Skeletal muscle satellite cell (primary cell): Measurements from ENCODE around the gene XIRP2.

Experiments used
- H3K27me3 ChIP-seq: 2 replicates; pipeline ENCODE4 v1.7.0; 2013; ENCODE audit warnings: low read length; ENCODE audit not compliant: control insufficient read depth, insufficient read depth
- H3K36me3 ChIP-seq: 2 replicates; pipeline ENCODE4 v1.7.0; 2013; ENCODE audit warnings: mild to moderate bottlenecking, control low read depth, low read length; ENCODE audit not compliant: insufficient read depth
- H3K4me1 ChIP-seq: 2 replicates; pipeline ENCODE4 v1.7.0; 2013; ENCODE audit warnings: low read length; ENCODE audit not compliant: control insufficient read depth, insufficient read depth
- H3K4me2 ChIP-seq: 2 replicates; pipeline ENCODE4 v1.7.0; 2013; ENCODE audit warnings: mild to moderate bottlenecking, low read length
- H3K4me3 ChIP-seq: 2 replicates; pipeline ENCODE4 v1.7.0; 2013; ENCODE audit warnings: low read length
- H3K9ac ChIP-seq: 2 replicates; pipeline ENCODE4 v1.7.0; 2013; ENCODE audit warnings: mild to moderate bottlenecking, low read depth, low read length, moderate library complexity
- H3K9me3 ChIP-seq: replicated peaks from 2 replicates; pipeline ENCODE4 v1.7.0; 2013; ENCODE audit warnings: mild to moderate bottlenecking, control low read depth, low read length

The XIRP2 gene

DNA sequence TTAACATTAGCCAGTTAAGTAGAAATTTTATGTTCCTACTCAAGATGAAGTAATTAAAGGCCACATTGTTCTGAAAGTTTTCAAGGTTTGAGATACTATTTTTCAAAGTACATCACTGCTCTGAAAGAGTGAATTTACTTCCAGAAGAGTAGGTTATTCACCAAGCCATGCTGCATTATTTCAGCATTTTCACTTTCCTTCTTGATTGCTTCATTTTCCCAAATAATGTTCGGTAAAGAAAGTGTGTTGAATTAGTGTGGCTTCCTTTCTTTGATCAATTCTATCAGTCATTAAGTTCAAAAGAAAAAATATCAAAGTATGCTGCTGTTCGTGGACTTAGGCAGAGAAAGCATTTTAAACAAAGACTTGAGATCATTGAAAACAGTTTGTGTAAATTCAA, 310.3 kb downstream of the XIRP2 start:
- Histone ChIP-seq H3K9ac (no peak overlapping the region), H3K4me2 (no peak overlapping the region), H3K36me3 (no peaks in the 10 kb centered on the region), H3K27me3 (no peaks in the 10 kb centered on the region), H3K4me1 (peaks cover 11% of the 10 kb centered on the region), H3K9me3 (no peaks in the 10 kb centered on the region), H3K4me3 (no peak overlapping the region)

DNA sequence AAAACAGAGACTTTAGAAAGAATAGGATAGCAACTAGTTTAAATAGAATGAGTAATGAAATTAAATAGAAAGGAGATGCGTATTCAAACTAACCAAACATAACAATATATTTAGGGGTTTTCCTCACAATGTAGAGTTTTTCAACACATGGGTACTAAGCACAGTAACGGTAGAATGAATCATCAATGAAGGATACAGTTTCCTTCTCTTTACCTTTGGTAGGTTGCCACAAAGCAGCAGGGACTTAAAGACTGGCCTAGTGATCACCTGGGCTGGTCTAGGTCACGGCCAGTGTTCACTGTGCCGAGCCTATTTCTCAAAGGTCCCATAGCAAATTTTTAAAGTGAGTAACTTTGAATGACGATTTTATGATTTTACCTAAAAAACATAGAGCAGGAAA, 311.7 kb downstream of the XIRP2 start:
- no peak overlapping the region for H3K9ac ChIP-seq
- no peak overlapping the region for H3K4me2 ChIP-seq
- peaks cover 11% of the 10 kb centered on the region for H3K4me1 ChIP-seq
- no peaks in the 10 kb centered on the region for H3K36me3 ChIP-seq
- no peak overlapping the region for H3K4me3 ChIP-seq
- no peaks in the 10 kb centered on the region for H3K9me3 ChIP-seq
- no peaks in the 10 kb centered on the region for H3K27me3 ChIP-seq

DNA sequence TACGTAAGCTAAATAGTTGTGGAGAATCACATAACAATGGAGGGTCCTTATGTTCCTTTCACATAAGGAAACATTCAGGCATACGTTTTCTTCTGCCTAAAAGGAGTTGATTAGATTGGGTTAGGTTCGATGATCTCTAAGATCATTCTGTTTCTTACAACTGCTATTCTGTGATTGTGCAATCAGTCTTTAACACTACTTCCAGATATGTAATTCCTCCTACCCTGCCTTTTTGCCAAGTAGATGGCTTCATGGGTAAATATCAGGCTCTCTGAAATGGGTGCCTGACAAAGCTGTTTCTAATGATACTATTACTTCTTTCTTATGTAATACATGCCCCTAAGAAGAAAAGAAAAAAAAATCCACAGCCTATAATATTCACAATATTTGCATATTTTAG, 321.5 kb downstream of the XIRP2 start:
- no peak overlapping the region for H3K4me3 ChIP-seq
- no peaks in the 10 kb centered on the region for H3K27me3 ChIP-seq
- H3K9ac ChIP-seq, result no peak overlapping the region
- H3K36me3 ChIP-seq, result no peaks in the 10 kb centered on the region
- H3K4me1 ChIP-seq, result no peaks in the 10 kb centered on the region
- no peaks in the 10 kb centered on the region for H3K9me3 ChIP-seq
- H3K4me2 ChIP-seq, result no peak overlapping the region

DNA sequence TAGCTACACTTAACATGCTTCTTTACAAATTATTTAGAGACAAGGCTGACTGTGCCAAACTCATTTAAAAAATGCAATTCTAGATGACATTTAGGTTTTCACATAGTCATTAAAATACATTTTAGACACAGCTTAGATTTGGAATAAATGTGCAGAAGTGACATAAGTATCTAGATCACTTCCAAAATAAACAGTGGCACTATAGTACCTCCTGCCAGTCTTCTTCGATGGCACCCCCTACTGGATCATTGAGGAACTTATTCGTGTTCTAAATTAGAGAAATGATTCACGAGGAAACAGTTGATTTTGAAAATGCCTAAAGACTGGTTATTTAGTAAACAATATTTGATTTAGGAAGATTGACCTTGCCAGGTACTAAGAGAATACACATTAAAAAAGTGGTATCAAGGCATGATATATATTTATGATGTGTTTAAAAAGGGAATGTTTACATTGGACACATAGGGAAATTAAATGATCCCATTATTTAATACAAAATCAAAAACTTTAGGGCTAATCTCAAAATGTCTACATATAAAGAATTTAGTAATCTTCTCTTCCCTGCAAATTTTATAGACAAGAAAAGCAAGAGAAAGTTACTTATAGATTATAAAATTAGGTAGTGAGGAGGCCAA, 323.9 kb downstream of the XIRP2 start:
- no peaks in the 10 kb centered on the region for H3K4me1 ChIP-seq
- no peaks in the 10 kb centered on the region for H3K36me3 ChIP-seq
- no peak overlapping the region for H3K4me2 ChIP-seq
- no peak overlapping the region for H3K9ac ChIP-seq
- H3K27me3 ChIP-seq, result no peaks in the 10 kb centered on the region
- no peak overlapping the region for H3K4me3 ChIP-seq
- H3K9me3 ChIP-seq, result no peaks in the 10 kb centered on the region

DNA sequence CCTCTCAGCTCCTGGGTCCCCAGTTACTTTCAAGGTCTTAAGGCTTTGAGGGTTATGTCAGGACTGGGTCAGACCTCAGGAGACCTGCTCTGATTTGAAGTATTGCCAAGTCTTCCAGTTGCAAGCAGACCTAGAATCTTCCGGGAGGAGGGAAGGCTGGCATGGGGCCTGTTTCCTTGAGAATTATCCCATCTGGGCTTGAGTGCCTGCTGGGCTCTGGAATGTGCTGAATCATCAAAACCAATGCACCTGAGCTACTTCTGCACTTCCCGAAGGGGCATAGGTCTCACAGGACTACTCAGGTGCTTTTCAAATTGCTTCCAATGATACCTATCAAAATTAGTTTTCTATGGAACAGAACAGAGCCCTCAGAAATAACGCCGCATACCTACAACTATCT, 327.3 kb downstream of the XIRP2 start:
- Histone ChIP-seq H3K9ac (no peak overlapping the region), H3K4me3 (no peak overlapping the region), H3K4me1 (no peaks in the 10 kb centered on the region), H3K9me3 (no peaks in the 10 kb centered on the region), H3K4me2 (no peak overlapping the region), H3K27me3 (no peaks in the 10 kb centered on the region), H3K36me3 (no peaks in the 10 kb centered on the region)

DNA sequence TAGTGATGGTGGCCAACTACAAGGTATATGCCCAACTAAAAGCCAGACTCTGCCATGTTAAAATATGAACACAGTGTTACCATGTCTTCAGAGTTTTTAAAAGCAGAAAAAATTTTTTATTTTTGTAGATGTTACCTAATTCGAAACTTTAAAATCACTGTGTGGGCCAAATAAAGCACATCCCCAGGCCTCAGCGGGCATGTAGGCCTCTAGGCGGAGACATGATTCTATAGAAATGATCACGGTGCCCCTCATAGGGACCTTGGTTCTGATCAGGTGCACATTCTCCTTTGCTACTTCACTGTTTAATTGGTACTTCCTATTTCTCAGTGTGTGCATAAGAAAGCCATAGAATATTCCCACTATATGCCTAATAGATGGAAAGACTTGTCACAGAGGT, 349.2 kb downstream of the XIRP2 start:
- H3K4me2 ChIP-seq, result no peak overlapping the region
- H3K36me3 ChIP-seq, result no peaks in the 10 kb centered on the region
- no peaks in the 10 kb centered on the region for H3K27me3 ChIP-seq
- H3K4me1 ChIP-seq, result no peaks in the 10 kb centered on the region
- H3K4me3 ChIP-seq, result no peak overlapping the region
- no peaks in the 10 kb centered on the region for H3K9me3 ChIP-seq
- H3K9ac ChIP-seq, result no peak overlapping the region

DNA sequence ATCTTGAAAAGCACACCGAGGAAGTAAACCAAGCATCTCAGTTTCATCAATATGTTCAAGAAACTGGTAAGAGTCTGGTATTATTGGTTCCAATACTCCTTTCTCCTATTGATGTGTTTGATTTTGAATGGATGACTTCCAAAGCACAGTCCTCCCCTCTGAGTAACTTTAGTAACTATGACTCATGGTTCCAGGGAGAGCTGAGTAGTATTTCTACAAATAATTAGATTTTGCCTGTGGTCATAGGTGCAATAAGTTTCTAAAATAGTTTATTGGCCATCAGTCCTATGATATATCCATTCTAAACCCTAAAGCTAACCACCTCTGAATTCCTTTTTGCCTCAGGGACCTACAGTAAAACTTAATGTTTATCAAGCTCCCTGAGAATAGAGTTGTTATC, 352.4 kb downstream of the XIRP2 start:
- H3K36me3 ChIP-seq, result no peaks in the 10 kb centered on the region
- H3K4me3 ChIP-seq, result no peak overlapping the region
- no peaks in the 10 kb centered on the region for H3K27me3 ChIP-seq
- no peaks in the 10 kb centered on the region for H3K9me3 ChIP-seq
- no peak overlapping the region for H3K9ac ChIP-seq
- H3K4me1 ChIP-seq, result no peaks in the 10 kb centered on the region
- H3K4me2 ChIP-seq, result no peak overlapping the region

DNA sequence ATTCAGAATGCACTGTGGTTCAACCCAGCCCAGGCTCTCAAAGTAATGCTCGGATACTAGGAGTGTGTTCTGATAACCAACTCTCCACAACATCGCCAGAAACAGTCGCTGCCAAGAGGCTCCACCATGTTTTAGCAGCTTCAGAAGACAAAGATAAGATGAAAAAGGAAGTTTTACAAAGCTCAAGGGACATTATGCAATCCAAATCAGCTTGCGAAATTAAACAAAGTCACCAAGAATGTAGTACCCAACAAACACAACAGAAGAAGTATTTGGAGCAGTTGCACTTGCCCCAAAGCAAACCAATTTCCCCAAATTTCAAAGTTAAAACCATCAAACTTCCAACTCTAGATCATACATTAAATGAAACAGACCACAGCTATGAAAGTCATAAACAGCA, 360.9 kb downstream of the XIRP2 start:
- H3K9ac ChIP-seq, result no peak overlapping the region
- peaks cover 6% of the 10 kb centered on the region for H3K27me3 ChIP-seq
- no peaks in the 10 kb centered on the region for H3K9me3 ChIP-seq
- peaks cover 8% of the 10 kb centered on the region for H3K4me1 ChIP-seq
- no peak overlapping the region for H3K4me3 ChIP-seq
- no peaks in the 10 kb centered on the region for H3K36me3 ChIP-seq
- no peak overlapping the region for H3K4me2 ChIP-seq

DNA sequence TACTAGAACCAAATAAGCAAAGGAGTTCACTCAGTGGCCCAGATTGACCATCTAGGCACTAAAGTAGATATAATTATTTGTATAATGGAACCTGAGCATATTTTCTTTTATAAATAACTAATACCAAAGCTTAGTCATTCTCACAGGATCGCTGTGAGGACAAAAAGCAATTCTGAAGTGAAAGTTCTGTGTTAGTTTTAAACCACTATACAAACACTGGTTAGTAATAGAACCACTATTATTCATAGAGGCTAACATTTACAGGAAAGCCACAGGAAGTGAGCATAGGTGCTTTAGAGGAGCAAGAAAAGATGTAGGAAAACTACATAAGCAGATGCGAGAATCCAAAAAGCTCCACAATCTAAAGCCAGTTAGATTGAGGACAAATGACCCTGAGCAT, 364.7 kb downstream of the XIRP2 start:
- no peak overlapping the region for H3K4me3 ChIP-seq

DNA sequence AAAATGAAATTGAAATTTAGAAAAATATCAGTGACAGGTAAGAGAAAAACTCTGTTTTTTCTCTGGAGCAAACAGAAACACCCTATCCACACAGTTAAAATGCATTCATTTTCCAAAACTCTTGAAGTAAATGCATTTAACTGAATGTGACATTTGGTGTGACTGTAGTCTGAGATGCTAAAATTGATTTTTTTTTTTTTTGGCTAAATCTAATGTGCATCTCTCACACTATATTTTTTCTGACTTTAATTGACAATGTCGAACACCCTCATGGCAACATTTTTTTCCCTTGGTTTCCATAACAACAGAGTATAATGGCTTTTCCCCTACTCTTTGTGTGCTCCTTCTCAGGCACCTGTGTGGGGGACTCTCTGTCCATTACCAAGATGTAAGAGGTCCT, 366.4 kb downstream of the XIRP2 start:
- Histone ChIP-seq H3K9ac (no peak overlapping the region), H3K36me3 (no peaks in the 10 kb centered on the region), H3K4me2 (no peak overlapping the region), H3K27me3 (no peaks in the 10 kb centered on the region), H3K4me3 (no peak overlapping the region), H3K9me3 (no peaks in the 10 kb centered on the region), H3K4me1 (peaks cover 8% of the 10 kb centered on the region)

More for the DNA sequence above, 364.7 kb downstream of the XIRP2 start:
- no peaks in the 10 kb centered on the region for H3K27me3 ChIP-seq
- H3K4me1 ChIP-seq, result peaks cover 8% of the 10 kb centered on the region
- H3K9me3 ChIP-seq, result no peaks in the 10 kb centered on the region
- H3K9ac ChIP-seq, result no peak overlapping the region
- no peaks in the 10 kb centered on the region for H3K36me3 ChIP-seq
- H3K4me2 ChIP-seq, result no peak overlapping the region

DNA sequence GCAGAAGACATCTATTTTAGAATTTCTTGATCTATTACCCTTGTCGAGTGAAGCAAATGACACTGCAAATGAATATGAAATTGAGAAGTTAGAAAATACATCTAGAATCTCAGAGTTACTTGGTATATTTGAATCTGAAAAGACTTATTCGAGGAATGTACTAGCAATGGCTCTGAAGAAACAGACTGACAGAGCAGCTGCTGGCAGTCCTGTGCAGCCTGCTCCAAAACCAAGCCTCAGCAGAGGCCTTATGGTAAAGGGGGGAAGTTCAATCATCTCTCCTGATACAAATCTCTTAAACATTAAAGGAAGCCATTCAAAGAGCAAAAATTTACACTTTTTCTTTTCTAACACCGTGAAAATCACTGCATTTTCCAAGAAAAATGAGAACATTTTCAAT, 370.4 kb downstream of the XIRP2 start:
- Histone ChIP-seq H3K9ac (no peak overlapping the region), H3K36me3 (no peaks in the 10 kb centered on the region), H3K4me3 (no peak overlapping the region), H3K27me3 (no peaks in the 10 kb centered on the region), H3K4me1 (no peaks in the 10 kb centered on the region), H3K9me3 (no peaks in the 10 kb centered on the region), H3K4me2 (no peak overlapping the region)

DNA sequence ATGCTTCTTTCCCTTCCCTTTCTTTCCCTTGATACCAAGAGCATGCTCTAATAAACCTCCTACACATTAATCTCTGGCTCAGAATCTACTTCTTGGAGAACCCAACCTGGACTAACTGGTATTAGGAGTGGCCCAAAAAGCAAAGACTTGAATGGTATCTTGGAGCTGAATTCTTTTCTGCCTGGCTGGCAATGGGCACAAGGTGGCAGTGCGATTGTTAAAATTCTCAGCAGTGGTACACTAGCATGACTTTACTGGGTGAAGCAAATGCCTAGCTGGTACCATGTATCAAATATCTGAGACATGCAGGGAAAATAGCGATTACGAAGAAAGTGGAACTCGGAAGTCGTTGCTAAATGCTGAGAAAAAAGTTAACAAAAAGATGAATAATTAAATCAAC, 376.1 kb downstream of the XIRP2 start:
- Histone ChIP-seq H3K27me3 (no peaks in the 10 kb centered on the region), H3K36me3 (no peaks in the 10 kb centered on the region), H3K9ac (no peak overlapping the region), H3K4me3 (no peak overlapping the region), H3K9me3 (no peaks in the 10 kb centered on the region), H3K4me2 (no peak overlapping the region), H3K4me1 (no peaks in the 10 kb centered on the region)
